Subcutaneous adipose tissue (tissue), 4 donors: Measurements from ENCODE around the gene OR51F2. TPM values are rescaled to one million over a fixed set of nuclear protein-coding genes. Genes with fewer than 3 reads are reported as not detected.

Experiments used
- total RNA-seq, 4 donors: library from RNA; depleted of rRNA; stranded (reverse); fragments of >200 nt; gene quantifications; one replicate each; pipeline ENCODE4 v1.1.0, GENCODE V29; 2016
- TF ChIP-seq, protein P1 (sequence below): fragments of 450-650 bp; IDR thresholded peaks from one replicate; pipeline ENCODE4 v1.5.1; 2016; ENCODE audit warnings: low read depth, mild to moderate bottlenecking, control low read depth, antibody characterized with exemption, moderate library complexity

The OR51F2 gene
- total RNA-seq, 4 donors from 2014 or later, result not detected

- TF ChIP-seq, protein P1, sequence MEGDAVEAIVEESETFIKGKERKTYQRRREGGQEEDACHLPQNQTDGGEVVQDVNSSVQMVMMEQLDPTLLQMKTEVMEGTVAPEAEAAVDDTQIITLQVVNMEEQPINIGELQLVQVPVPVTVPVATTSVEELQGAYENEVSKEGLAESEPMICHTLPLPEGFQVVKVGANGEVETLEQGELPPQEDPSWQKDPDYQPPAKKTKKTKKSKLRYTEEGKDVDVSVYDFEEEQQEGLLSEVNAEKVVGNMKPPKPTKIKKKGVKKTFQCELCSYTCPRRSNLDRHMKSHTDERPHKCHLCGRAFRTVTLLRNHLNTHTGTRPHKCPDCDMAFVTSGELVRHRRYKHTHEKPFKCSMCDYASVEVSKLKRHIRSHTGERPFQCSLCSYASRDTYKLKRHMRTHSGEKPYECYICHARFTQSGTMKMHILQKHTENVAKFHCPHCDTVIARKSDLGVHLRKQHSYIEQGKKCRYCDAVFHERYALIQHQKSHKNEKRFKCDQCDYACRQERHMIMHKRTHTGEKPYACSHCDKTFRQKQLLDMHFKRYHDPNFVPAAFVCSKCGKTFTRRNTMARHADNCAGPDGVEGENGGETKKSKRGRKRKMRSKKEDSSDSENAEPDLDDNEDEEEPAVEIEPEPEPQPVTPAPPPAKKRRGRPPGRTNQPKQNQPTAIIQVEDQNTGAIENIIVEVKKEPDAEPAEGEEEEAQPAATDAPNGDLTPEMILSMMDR, result no peak
Observed at GRCh38 chr11:4862447-4863236, 41.5 kb downstream of the OR51F2 start.

- TF ChIP-seq, protein P1, result no peak
Observed at GRCh38 chr11:4863876-4864275, 42.8 kb downstream of the OR51F2 start.

DNA sequence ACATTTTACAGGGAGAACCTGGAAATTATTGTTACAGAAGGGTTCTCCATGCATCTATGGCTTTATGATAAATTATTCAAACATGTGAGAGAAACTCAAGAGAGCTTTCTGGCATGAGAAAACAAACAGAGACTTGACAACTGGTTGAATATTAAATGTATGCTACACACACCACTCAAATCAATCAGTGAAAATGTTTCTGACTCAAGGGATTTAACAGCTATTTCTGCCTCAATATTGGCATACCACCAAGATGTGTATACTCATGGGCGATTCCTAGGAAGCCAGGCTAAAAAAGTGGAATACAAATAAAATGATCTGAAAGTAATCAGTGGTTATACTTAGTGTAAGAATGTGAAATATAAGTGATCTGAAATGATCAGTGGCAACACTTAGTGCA is 44.7 kb downstream of the OR51F2 start:
- TF ChIP-seq, protein P1, result no peak

Other genes starting within 250 kb of the OR51F2 start
- gene OR52I2, start 239.6 kb upstream of the OR51F2 start, total RNA-seq, result not detected
- gene OR52I1, start 227.3 kb upstream of the OR51F2 start, total RNA-seq, result not detected
- 10 to 100 TPM in 2 of 4 donors, 1 to 10 TPM in 2; 5.4 to 19.0 (median 10.3) TPM for gene TRIM68, start 213.1 kb upstream of the OR51F2 start, total RNA-seq
- not detected for gene OR51D1, start 183.8 kb upstream of the OR51F2 start, total RNA-seq
- gene OR51E1, start 177.3 kb upstream of the OR51F2 start, total RNA-seq, result 1 to 10 TPM in 2 of 4 donors, not detected in 2; 1.1 to 3.3 TPM
- under 1 TPM in 2 of 4 donors, not detected in 2; 0.17 to 0.33 TPM for gene OR51E2, start 123.5 kb upstream of the OR51F2 start, total RNA-seq
- gene MMP26, start 116.5 kb upstream of the OR51F2 start, total RNA-seq, result not detected
- gene OR51F1, start 51.4 kb upstream of the OR51F2 start, total RNA-seq, result not detected
- gene OR52R1, start 16.9 kb upstream of the OR51F2 start, total RNA-seq, result not detected
- not detected for gene OR51S1, start 27.9 kb downstream of the OR51F2 start, total RNA-seq
- not detected for gene OR51T1, start 60.6 kb downstream of the OR51F2 start, total RNA-seq
- not detected for gene OR51A7, start 82.5 kb downstream of the OR51F2 start, total RNA-seq
- gene OR51G2, start 98.0 kb downstream of the OR51F2 start, total RNA-seq, result not detected
- not detected for gene OR51G1, start 103.0 kb downstream of the OR51F2 start, total RNA-seq
- not detected for gene OR51A4, start 126.3 kb downstream of the OR51F2 start, total RNA-seq
- gene OR51A2, start 134.4 kb downstream of the OR51F2 start, total RNA-seq, result not detected
- not detected for gene OR51L1, start 173.5 kb downstream of the OR51F2 start, total RNA-seq
- not detected for gene OR52J3, start 225.2 kb downstream of the OR51F2 start, total RNA-seq
- not detected for gene OR52E2, start 238.3 kb downstream of the OR51F2 start, total RNA-seq
- gene OR52E1, start 248.3 kb downstream of the OR51F2 start, total RNA-seq, result not detected